ENCODE data around the gene S100A7A. TPM values are rescaled to one million over a fixed set of nuclear protein-coding genes. Genes with fewer than 3 reads are reported as not detected.
"Not testable (repeated sequence)": the region's sequence is repeated elsewhere in the genome, so short reads cannot be mapped to it uniquely, and the experiment has no call there.

Gene S100A7A
- total RNA-seq, 1 donor from 2014 or later: not detected

- DNase-seq (ENCODE audit: low read depth in 2 of 2): no peak
Observed at GRCh38 chr1:153456396-153456795, 40.1 kb downstream of the S100A7A start.

GRCh38 chr1:153459655-153460054, 43.3 kb downstream of the S100A7A start:
- DNase-seq (ENCODE audit: low read depth in 2 of 2): no peak

GRCh38 chr1:153460551-153460950, 44.2 kb downstream of the S100A7A start, which contains the start of gene S100A7:
Gene S100A7, minus strand, starts transcription at chr1:153460651. Its CDS starts 1,638 bp downstream, at chr1:153459013.
- no peak for DNase-seq (ENCODE audit: low read depth in 2 of 2)

- DNase-seq (ENCODE audit: low read depth in 2 of 2): not testable (repeated sequence)
Observed at GRCh38 chr1:153462741-153463140, 46.4 kb downstream of the S100A7A start.

GRCh38 chr1:153465811-153466636, 49.7 kb downstream of the S100A7A start:
- peak in 1 of 2 donors; percentile 21 for DNase-seq (ENCODE audit: low read depth in 2 of 2)

- DNase-seq (ENCODE audit: low read depth in 2 of 2): no peak
Observed at GRCh38 chr1:153466908-153467307, 50.6 kb downstream of the S100A7A start.

- DNase-seq (ENCODE audit: low read depth in 2 of 2): no peak
Observed at GRCh38 chr1:153470707-153471106, 54.4 kb downstream of the S100A7A start.

Other genes starting within 250 kb of the S100A7A start
- not detected in 2 replicates for gene LELP1, start 213.1 kb upstream of the S100A7A start, total RNA-seq
- under 0.01 TPM in 1 of 2 replicates, not detected in the other for gene PRR9, start 198.9 kb upstream of the S100A7A start, total RNA-seq
- not detected in 2 replicates for gene LORICRIN, start 156.8 kb upstream of the S100A7A start, total RNA-seq
- gene PGLYRP3, start 103.6 kb upstream of the S100A7A start, total RNA-seq: not detected in 2 replicates
- not detected in 2 replicates for gene PGLYRP4, start 67.7 kb upstream of the S100A7A start, total RNA-seq
- gene S100A9, start 58.7 kb upstream of the S100A7A start, total RNA-seq: 0.25 and 0.90 TPM in 2 replicates
- not detected in 2 replicates for gene S100A12, start 40.9 kb upstream of the S100A7A start, total RNA-seq
- not detected in 2 replicates for gene S100A8, start 25.4 kb upstream of the S100A7A start, total RNA-seq
- not detected in 2 replicates for gene S100A7, start 44.1 kb downstream of the S100A7A start, total RNA-seq
- gene S100A6, start 119.5 kb downstream of the S100A7A start, total RNA-seq: 377 and 1,309 TPM in 2 replicates
- not detected in 2 replicates for gene S100A5, start 124.4 kb downstream of the S100A7A start, total RNA-seq
- gene S100A4, start 129.3 kb downstream of the S100A7A start, total RNA-seq: 2.0 and 35.9 TPM in 2 replicates
- 0.38 and 2.3 TPM in 2 replicates for gene S100A3, start 132.7 kb downstream of the S100A7A start, total RNA-seq
- gene S100A2, start 149.3 kb downstream of the S100A7A start, total RNA-seq: 0.76 and 2.2 TPM in 2 replicates
- 429 and 594 TPM in 2 replicates for gene S100A16, start 196.6 kb downstream of the S100A7A start, total RNA-seq
- gene S100A14, start 199.8 kb downstream of the S100A7A start, total RNA-seq: 0.13 and 0.51 TPM in 2 replicates
- gene S100A13, start 211.0 kb downstream of the S100A7A start, total RNA-seq: 124 and 129 TPM in 2 replicates
- not detected in 2 replicates for gene S100A1, start 211.9 kb downstream of the S100A7A start, total RNA-seq
- gene CHTOP, start 217.5 kb downstream of the S100A7A start, total RNA-seq: 20.7 and 23.1 TPM in 2 replicates
- gene SNAPIN, start 242.2 kb downstream of the S100A7A start, total RNA-seq: 54.6 and 55.5 TPM in 2 replicates

Measured in dermis microvascular lymphatic vessel endothelial cell (primary cell).